HUES48 (cell line): ENCODE measurements around the gene GPR39.

Experiments
- H3K27ac ChIP-seq: one replicate; pipeline ENCODE4 v1.7.0; 2013; ENCODE audit warnings: low read depth, low read length, inconsistent platforms
- H3K27me3 ChIP-seq: 2 replicates; pipeline ENCODE4 v1.6.1; 2013; ENCODE audit warnings: mild to moderate bottlenecking, low read length; ENCODE audit not compliant: control insufficient read depth, insufficient read depth
- H3K36me3 ChIP-seq: 2 replicates; pipeline ENCODE4 v1.6.1; 2013; ENCODE audit warnings: low read length; ENCODE audit not compliant: control insufficient read depth, insufficient read depth
- H3K4me1 ChIP-seq: 2 replicates; pipeline ENCODE4 v1.6.1; 2013; ENCODE audit warnings: mild to moderate bottlenecking, low read length; ENCODE audit not compliant: control insufficient read depth, insufficient read depth
- H3K4me3 ChIP-seq: 2 replicates; pipeline ENCODE4 v1.5.1; 2013; ENCODE audit warnings: mild to moderate bottlenecking, low read depth, low read length
- H3K9ac ChIP-seq: 2 replicates; pipeline ENCODE4 v1.6.1; 2013; ENCODE audit warnings: mild to moderate bottlenecking, low read depth, low read length, moderate library complexity
- H3K9me3 ChIP-seq: 2 replicates; pipeline ENCODE4 v1.6.1; 2013; ENCODE audit warnings: low read length; ENCODE audit not compliant: control insufficient read depth, insufficient read depth

Gene GPR39

DNA sequence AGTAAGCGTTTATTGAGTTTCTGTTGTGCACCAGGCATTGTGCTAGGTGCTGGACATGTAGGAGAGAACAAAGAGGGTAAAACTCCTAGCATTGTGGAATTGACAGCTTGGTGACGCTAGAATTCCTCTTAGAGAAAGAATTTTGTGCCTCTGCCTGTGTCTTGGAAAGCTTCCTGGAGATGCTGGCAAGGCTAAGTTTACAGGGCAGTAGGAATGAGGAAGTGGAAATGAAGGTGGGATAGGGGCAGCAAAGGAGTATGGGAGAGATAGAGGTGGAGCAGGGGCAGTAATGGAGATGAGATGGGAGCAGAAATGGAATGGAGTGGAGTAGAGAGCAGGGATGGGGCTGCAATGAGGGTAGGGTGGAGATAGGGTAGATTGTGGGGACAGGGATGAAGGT lies 29.8 kb downstream of the GPR39 start:
- Histone ChIP-seq H3K9me3 (no peaks in the 10 kb centered on the region), H3K27me3 (no peaks in the 10 kb centered on the region), H3K27ac (no peak overlapping the region), H3K4me3 (no peak overlapping the region), H3K36me3 (no peaks in the 10 kb centered on the region), H3K4me1 (peaks cover 13% of the 10 kb centered on the region), H3K9ac (no peak overlapping the region)

DNA sequence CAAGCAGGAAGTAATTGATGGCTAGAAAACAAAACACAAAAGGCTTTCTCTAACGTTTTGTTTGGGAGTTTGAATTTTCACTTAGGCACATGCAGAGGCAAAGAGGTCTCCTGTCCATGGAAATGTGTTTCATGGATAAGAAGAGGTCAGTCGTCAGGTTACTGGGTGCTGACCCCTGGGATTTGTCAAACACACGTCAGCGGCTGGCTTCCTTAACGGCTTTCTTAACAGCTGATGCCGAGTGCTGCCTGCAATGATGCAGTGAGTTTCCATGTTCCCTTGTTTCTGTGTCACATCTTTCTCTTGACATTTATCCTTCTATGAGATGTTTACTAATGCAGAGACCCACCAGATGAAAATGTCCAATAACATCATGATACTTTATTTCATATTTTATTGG lies 31.7 kb downstream of the GPR39 start:
- Histone ChIP-seq H3K27ac (no peak overlapping the region), H3K9me3 (no peaks in the 10 kb centered on the region), H3K9ac (no peak overlapping the region), H3K4me3 (no peak overlapping the region), H3K36me3 (no peaks in the 10 kb centered on the region), H3K4me1 (peaks cover 7% of the 10 kb centered on the region; the same call in 1 of the 2 replicates), H3K27me3 (no peaks in the 10 kb centered on the region)

DNA sequence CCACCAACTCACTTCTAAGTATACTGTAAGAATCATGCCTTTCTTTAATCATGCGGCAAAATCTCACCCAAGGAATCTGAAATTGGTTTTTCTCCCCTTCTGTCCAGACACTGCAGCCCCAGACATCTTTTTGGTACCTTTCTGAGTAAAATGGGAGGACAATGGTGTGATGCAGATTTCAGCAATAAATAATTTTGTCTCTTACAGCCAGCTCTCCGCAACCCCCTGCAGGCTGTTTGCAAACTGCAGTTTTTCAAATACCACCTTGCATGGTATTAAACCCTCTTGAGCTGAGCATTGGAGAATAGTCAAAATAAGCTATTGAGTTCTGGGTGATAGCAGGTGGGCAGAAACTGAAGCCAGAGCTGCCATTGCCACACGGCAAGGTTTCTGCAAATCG lies 32.2 kb downstream of the GPR39 start:
- H3K9ac ChIP-seq = no peak overlapping the region
- H3K9me3 ChIP-seq = no peaks in the 10 kb centered on the region
- no peaks in the 10 kb centered on the region for H3K27me3 ChIP-seq

DNA sequence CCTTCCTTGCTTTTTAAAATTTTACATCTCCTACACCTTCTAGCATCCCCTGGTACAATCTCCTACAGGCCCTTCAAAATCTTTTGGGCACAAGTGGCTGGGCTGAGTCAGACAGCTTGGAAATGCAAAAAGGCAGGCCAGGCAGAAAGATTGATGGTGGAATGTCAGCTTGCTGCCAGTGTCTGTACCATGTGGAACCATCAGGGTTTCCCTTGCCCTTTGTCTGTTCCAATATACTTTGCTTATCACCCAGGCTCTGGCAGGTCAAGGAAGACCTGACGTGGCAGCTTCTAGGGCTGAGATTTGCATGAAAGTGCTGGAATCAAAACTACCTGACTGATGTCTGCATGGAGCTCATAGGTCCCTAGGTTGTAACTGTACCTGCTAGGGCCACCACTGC lies 33.3 kb downstream of the GPR39 start:
- no peak overlapping the region for H3K4me3 ChIP-seq
- no peaks in the 10 kb centered on the region for H3K36me3 ChIP-seq
- no peak overlapping the region for H3K27ac ChIP-seq
- H3K9me3 ChIP-seq = no peaks in the 10 kb centered on the region
- peaks cover 7% of the 10 kb centered on the region; the same call in 1 of the 2 replicates for H3K4me1 ChIP-seq
- no peak overlapping the region for H3K9ac ChIP-seq
- H3K27me3 ChIP-seq = no peaks in the 10 kb centered on the region

More for the DNA sequence above, 32.2 kb downstream of the GPR39 start:
- peaks cover 7% of the 10 kb centered on the region; the same call in 1 of the 2 replicates for H3K4me1 ChIP-seq
- H3K27ac ChIP-seq = no peak overlapping the region
- H3K4me3 ChIP-seq = no peak overlapping the region
- H3K36me3 ChIP-seq = no peaks in the 10 kb centered on the region

DNA sequence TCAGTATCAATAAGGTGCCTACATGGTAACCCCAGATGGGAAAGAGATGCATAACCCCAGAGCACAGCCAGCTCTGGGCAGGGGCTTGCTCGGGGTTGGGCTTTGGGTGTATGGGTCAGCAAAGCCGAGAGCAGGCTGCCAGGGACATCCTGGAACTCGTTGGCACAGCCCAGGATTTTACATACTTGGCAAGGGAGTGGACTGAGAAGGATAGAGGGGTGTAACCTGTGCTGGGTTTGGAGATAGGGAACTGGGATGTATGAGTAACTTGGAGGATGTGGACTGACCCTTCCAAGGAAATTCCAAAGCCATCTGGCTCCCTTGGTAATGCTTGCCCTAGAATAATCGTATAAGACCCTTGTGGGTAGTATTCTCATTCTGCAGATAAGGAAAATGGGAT lies 44.2 kb downstream of the GPR39 start:
- Histone ChIP-seq H3K36me3 (no peaks in the 10 kb centered on the region), H3K9ac (no peak overlapping the region), H3K4me1 (no peaks in the 10 kb centered on the region), H3K27ac (no peak overlapping the region), H3K9me3 (peaks cover 21% of the 10 kb centered on the region), H3K27me3 (no peaks in the 10 kb centered on the region), H3K4me3 (no peak overlapping the region)

DNA sequence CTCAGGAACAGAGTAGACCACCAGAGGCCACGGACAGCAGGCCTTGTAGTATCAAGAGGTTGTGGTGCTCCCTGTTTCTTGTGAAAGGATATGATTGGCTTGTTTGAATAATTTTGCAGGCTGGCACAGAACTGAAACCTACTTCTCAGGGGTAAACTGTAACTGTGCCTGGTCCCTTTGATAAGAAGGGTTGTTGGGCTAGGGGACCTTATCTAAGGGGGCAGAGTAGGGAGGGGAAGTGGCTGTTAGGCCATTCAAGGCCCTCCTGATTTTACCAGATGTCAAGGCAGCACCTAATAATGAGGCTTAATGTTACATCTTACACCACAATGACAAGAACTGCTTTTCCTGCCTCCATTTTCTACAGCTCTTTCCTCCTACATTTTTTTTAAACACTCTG lies 45.6 kb downstream of the GPR39 start:
- H3K9ac ChIP-seq = no peak overlapping the region
- no peaks in the 10 kb centered on the region for H3K27me3 ChIP-seq
- H3K4me1 ChIP-seq = no peaks in the 10 kb centered on the region
- H3K9me3 ChIP-seq = peaks cover 35% of the 10 kb centered on the region
- H3K27ac ChIP-seq = no peak overlapping the region
- H3K4me3 ChIP-seq = no peak overlapping the region
- no peaks in the 10 kb centered on the region for H3K36me3 ChIP-seq

DNA sequence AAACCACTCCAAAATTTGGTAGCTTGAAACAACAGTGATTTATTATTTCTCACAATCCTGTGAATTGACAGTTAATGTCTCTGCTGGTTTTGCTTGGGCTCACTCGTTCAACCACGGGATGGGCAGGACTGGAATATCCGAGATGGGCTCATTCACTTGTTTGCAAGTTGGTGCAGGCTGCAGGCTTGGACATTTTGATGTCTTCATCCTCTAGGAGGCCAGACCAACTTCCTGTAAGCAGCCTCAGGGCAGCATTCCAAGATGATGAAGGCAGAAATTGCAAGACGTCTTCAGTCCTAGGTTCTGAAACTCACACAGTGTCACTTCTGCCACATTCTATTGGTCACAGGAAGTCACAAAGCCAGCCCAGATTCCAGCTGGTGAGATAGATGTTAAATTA lies 47.1 kb downstream of the GPR39 start:
- H3K36me3 ChIP-seq = no peaks in the 10 kb centered on the region
- no peak overlapping the region for H3K9ac ChIP-seq
- H3K4me3 ChIP-seq = no peak overlapping the region
- peaks cover 44% of the 10 kb centered on the region for H3K9me3 ChIP-seq
- H3K27ac ChIP-seq = no peak overlapping the region
- H3K4me1 ChIP-seq = no peaks in the 10 kb centered on the region
- H3K27me3 ChIP-seq = no peaks in the 10 kb centered on the region

DNA sequence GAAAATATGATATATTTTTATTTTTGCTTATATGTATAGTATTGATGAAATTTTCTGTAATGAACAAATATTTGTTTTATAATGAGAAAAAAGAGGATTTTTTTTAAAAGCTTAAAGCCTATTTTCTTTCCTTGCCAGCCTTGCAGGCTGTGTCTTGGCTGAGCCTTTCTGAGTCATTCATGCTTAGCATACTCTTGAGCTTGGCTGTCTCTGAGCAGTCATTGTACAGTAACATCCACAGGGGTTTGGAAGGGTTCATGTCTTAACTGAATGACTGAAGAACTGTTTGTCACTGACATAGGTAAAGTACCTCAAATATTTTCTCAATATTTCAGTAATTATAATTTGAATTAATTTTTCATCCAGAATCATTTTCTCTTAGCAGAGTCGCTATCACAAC lies 49.3 kb downstream of the GPR39 start:
- Histone ChIP-seq H3K4me1 (no peaks in the 10 kb centered on the region), H3K27ac (no peak overlapping the region), H3K9me3 (peaks cover 40% of the 10 kb centered on the region), H3K9ac (no peak overlapping the region), H3K27me3 (no peaks in the 10 kb centered on the region), H3K36me3 (no peaks in the 10 kb centered on the region), H3K4me3 (no peak overlapping the region)

DNA sequence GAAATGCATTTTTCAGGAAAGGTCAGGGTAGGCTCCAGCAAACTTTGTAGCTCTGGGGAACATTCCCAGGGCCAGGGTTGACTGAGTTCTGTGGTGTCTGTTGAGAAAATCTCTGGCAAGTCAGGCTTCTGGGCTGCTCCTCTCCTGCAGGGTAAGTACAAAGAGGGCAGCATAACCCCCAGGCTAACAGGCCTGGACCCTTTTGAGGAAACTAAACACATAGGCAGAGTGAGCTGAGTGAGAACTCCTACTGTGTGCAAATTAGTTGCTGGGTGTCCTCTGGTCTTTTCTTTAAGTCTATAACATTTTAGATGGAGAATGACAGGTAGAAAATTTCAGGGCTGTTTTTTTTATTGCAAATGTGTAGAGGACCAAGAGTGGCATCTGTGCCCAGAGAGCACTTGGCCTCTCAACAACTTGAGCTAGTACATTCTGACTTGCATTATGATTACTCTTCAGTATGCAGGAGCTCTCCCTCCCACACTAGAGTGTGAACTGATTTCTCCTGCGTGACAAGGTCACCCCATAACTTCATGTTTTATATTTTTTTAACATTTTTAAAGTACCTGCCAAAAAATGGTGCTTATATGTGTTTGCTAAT lies 49.9 kb downstream of the GPR39 start:
- Histone ChIP-seq H3K4me1 (no peaks in the 10 kb centered on the region), H3K4me3 (no peak overlapping the region), H3K9me3 (peaks cover 37% of the 10 kb centered on the region), H3K36me3 (no peaks in the 10 kb centered on the region), H3K27ac (no peak overlapping the region), H3K27me3 (no peaks in the 10 kb centered on the region), H3K9ac (no peak overlapping the region)

DNA sequence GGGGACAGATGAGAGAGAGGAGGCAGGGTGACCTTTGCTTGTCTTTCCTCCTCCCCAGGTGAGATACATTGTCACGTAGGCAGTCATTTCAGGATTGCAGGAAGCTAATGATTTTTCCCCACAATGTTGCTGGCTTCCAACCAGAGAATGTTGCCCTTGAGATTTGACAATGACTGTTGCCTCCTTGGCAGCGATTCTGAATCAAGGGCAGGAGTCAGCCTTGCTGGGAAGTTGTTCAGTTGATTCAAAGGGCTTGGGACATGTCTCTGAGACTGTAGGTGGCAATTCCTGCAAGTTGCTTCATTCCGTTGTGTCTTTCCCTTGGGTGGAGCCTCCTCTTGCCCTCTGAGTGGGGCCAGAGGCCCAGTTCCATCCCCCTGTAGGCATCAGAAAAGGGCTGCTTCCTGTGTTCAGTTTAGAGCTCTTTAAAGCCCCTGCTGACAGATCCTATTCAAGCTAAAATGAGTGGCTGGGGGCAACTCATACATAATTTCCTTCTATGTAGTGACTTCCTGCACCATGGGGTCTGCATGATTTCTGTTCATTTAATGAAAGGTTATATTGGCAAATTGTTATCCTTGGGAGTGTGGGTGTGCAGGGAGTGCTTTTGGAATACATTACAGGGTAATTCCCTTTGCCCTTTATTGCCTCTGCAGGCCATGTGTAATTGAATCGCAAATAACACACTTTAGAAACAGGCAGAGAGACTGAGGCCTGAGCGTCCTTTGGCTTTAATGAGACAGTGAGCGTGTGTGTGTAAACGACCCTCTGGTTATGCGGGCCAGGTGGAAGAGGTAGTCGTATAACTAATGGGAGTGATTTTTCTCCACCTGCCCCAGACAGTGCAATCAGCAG lies 52.4 kb downstream of the GPR39 start:
- Histone ChIP-seq H3K4me1 (no peaks in the 10 kb centered on the region), H3K27me3 (no peaks in the 10 kb centered on the region), H3K9me3 (peaks cover 31% of the 10 kb centered on the region), H3K27ac (no peak overlapping the region), H3K9ac (no peak overlapping the region), H3K4me3 (no peak overlapping the region), H3K36me3 (no peaks in the 10 kb centered on the region)

DNA sequence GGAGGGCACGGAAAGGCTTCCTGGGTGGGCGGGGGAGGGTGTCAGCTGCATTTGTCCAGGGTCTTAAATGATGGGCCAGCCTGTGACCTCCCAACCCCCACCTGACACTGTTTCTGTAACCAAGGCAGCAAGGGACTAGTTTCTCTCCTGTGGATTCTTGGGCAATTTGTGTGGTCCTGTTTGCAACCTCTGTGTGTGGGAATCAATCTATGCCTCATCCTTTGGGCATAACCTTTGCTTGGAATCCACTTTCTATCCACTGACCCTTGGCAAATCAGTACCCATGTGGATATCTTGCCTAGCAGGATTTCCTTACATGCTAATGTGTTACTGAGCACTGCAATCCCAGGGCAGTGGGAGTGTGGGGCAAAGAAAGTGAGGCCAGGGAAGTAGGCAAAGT lies 54.1 kb downstream of the GPR39 start:
- Histone ChIP-seq H3K9me3 (peaks cover 23% of the 10 kb centered on the region), H3K27me3 (no peaks in the 10 kb centered on the region), H3K4me3 (no peak overlapping the region), H3K9ac (no peak overlapping the region), H3K36me3 (no peaks in the 10 kb centered on the region), H3K27ac (no peak overlapping the region), H3K4me1 (no peaks in the 10 kb centered on the region)
